Natural killer cell (primary cell): ENCODE data around the gene FREM1. TPM values are rescaled to one million over a fixed set of nuclear protein-coding genes. Genes with fewer than 3 reads are reported as not detected.

Source experiments
- ATAC-seq, 3 donors: fragments of 150-1000 bp in 2 of 3; fragments of 200-7000 bp in 1 of 3; cut with Tn5 transposase; 1 replicate in 1 of 3; 2 replicates in 2 of 3; pipeline ENCODE4 v1.10.0; 2021; ENCODE audit warnings: mild to moderate bottlenecking in 2 of 3, moderate library complexity in 2 of 3
- DNase-seq, 2 donors: peaks; one replicate each; pipeline versions ENCODE4 v3.0.0 to v3.0.0-alpha.2; 2013 to 2021; ENCODE audit warnings: mixed read lengths in 1 of 2
- H3K27ac ChIP-seq: one replicate; pipeline ENCODE4 v1.5.1; 2013; ENCODE audit warnings: mild to moderate bottlenecking, low read length
- H3K27me3 ChIP-seq: one replicate; pipeline ENCODE4 v1.6.1; 2013; ENCODE audit warnings: low read length; ENCODE audit not compliant: control insufficient read depth, insufficient read depth
- H3K36me3 ChIP-seq: one replicate; pipeline ENCODE4 v1.6.1; 2013; ENCODE audit warnings: low read length; ENCODE audit not compliant: control insufficient read depth, insufficient read depth
- H3K4me1 ChIP-seq: one replicate; pipeline ENCODE4 v1.6.1; 2013; ENCODE audit warnings: low read length; ENCODE audit not compliant: control insufficient read depth, insufficient read depth
- H3K4me3 ChIP-seq: one replicate; pipeline ENCODE4 v1.5.1; 2013; ENCODE audit warnings: low read length
- H3K9me3 ChIP-seq: one replicate; pipeline ENCODE4 v1.6.1; 2013; ENCODE audit warnings: low read length; ENCODE audit not compliant: control insufficient read depth, insufficient read depth
- H3K27ac Mint-ChIP-seq, 2 donors: one replicate each; pipeline ENCODE4 v1.8.0; 2022; ENCODE audit warnings: mild to moderate bottlenecking in 2 of 2, mixed read lengths in 2 of 2, moderate library complexity in 1 of 2
- H3K27me3 Mint-ChIP-seq, 2 donors: one replicate each; pipeline ENCODE4 v1.8.0; 2022; ENCODE audit warnings: low read depth in 2 of 2, mixed read lengths in 2 of 2
- H3K36me3 Mint-ChIP-seq: one replicate; pipeline ENCODE4 v1.8.0; 2022; ENCODE audit warnings: mixed read lengths
- H3K4me1 Mint-ChIP-seq, 2 donors: one replicate each; pipeline ENCODE4 v1.8.0; 2022; ENCODE audit warnings: mixed read lengths in 2 of 2
- H3K4me3 Mint-ChIP-seq: one replicate; pipeline ENCODE4 v1.8.0; 2022; ENCODE audit warnings: mild to moderate bottlenecking, moderate library complexity, mixed read lengths
- H3K9me3 Mint-ChIP-seq, 2 donors: one replicate each; pipeline ENCODE4 v1.8.0; 2022; ENCODE audit warnings: mixed read lengths in 2 of 2
- WGBS: methylation state at CpG from one replicate; pipeline ENCODE4 v1.1.7; 2013; ENCODE audit warnings: missing lambda C conversion rate; ENCODE audit not compliant: insufficient coverage; 5-methylcytosine and 5-hydroxymethylcytosine counted together
- intact Hi-C: fragments of 100-400 bp; cut with micrococcal nuclease; formaldehyde crosslinking; loops from one replicate; pipeline ENCODE4 v1.14.2; 2022
- total RNA-seq, 4 donors: library from RNA; stranded (reverse); fragments of 120-200 nt in 1 of 4; gene quantifications; one replicate each; pipeline versions ENCODE4 v1.2.3 to v1.2.4, GENCODE V29; 2013 to 2022
- TF ChIP-seq, protein P1 (sequence below): fragments of 200-600 bp; IDR thresholded peaks from one replicate; pipeline ENCODE4 v1.8.0; 2022; ENCODE audit warnings: antibody characterized with exemption

Gene FREM1
- total RNA-seq, 3 donors from 2014 or later (not counting 1 experiment from before 2014, with no cell fraction given) = 0.05 TPM; not detected in 2

DNA sequence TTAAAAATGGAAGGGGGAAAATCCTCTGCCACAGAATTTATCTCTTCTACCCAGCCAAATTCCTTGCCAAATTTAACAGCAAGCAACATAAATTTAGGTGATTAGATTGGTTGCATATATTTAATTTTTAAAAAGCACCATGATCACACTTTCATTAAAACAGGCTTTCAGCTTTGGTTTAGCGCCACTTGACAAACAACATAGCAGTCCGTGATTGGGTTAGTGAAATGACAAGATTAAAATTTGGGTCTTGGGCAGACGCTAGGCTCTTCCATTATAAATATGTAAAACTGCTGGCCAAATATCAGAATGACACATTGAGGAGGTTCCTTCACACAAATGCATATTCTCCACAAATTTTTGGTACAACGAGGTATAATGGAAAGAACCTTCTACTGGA lies 129.5 kb downstream of the FREM1 start:
- intact Hi-C loops = no loop called here
- no peaks in the 10 kb centered on the region for H3K9me3 ChIP-seq
- H3K4me1 ChIP-seq = no peaks in the 10 kb centered on the region
- TF ChIP-seq, protein P1, sequence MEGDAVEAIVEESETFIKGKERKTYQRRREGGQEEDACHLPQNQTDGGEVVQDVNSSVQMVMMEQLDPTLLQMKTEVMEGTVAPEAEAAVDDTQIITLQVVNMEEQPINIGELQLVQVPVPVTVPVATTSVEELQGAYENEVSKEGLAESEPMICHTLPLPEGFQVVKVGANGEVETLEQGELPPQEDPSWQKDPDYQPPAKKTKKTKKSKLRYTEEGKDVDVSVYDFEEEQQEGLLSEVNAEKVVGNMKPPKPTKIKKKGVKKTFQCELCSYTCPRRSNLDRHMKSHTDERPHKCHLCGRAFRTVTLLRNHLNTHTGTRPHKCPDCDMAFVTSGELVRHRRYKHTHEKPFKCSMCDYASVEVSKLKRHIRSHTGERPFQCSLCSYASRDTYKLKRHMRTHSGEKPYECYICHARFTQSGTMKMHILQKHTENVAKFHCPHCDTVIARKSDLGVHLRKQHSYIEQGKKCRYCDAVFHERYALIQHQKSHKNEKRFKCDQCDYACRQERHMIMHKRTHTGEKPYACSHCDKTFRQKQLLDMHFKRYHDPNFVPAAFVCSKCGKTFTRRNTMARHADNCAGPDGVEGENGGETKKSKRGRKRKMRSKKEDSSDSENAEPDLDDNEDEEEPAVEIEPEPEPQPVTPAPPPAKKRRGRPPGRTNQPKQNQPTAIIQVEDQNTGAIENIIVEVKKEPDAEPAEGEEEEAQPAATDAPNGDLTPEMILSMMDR = no peak
- DNase-seq = no peak
- Mint-ChIP-seq H3K27me3 (no peaks in the 10 kb centered on the region), H3K9me3 (no peaks in the 10 kb centered on the region), H3K36me3 (no peaks in the 10 kb centered on the region), H3K4me3 (no peak overlapping the region), H3K4me1 (no peaks in the 10 kb centered on the region), H3K27ac (no peak overlapping the region)
- no peaks in the 10 kb centered on the region for H3K27me3 ChIP-seq
- ATAC-seq = no peak
- WGBS = 84% methylated on average over 4 of the region's 4 CpGs
- H3K36me3 ChIP-seq = no peaks in the 10 kb centered on the region
- H3K4me3 ChIP-seq = no peak overlapping the region
- H3K27ac ChIP-seq = no peak overlapping the region

DNA sequence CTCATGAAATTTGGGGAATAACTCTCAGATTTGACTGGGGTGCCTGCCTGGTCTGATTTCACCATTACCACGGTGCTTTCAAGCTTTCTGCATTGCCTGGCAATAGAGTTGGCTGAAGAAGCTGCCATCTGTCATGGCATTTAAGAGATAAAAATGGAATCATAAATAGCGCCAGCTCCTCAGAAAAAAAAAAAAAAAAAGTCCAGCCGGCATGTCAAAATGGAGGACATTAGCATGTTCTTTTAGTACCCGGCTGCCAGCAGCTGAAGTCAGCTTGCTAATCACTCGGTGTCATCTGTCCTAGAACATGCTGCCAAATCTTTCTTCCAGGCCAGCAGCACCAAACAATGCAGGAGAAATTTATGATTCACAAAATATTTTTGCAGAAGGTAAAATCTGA lies 130.0 kb downstream of the FREM1 start:
- no peaks in the 10 kb centered on the region for H3K4me1 ChIP-seq
- no peaks in the 10 kb centered on the region for H3K27me3 Mint-ChIP-seq
- WGBS = 89% methylated on average over 5 of the region's 5 CpGs
- H3K4me3 ChIP-seq = no peak overlapping the region
- intact Hi-C loops = no loop called here
- no peaks in the 10 kb centered on the region for H3K27me3 ChIP-seq
- DNase-seq = no peak
- no peaks in the 10 kb centered on the region for H3K36me3 Mint-ChIP-seq
- H3K9me3 Mint-ChIP-seq = no peaks in the 10 kb centered on the region
- H3K4me3 Mint-ChIP-seq = no peak overlapping the region
- ATAC-seq = no peak
- TF ChIP-seq, protein P1 = no peak
- H3K27ac Mint-ChIP-seq = no peak overlapping the region
- H3K27ac ChIP-seq = no peak overlapping the region
- H3K9me3 ChIP-seq = no peaks in the 10 kb centered on the region
- no peaks in the 10 kb centered on the region for H3K4me1 Mint-ChIP-seq
- no peaks in the 10 kb centered on the region for H3K36me3 ChIP-seq

DNA sequence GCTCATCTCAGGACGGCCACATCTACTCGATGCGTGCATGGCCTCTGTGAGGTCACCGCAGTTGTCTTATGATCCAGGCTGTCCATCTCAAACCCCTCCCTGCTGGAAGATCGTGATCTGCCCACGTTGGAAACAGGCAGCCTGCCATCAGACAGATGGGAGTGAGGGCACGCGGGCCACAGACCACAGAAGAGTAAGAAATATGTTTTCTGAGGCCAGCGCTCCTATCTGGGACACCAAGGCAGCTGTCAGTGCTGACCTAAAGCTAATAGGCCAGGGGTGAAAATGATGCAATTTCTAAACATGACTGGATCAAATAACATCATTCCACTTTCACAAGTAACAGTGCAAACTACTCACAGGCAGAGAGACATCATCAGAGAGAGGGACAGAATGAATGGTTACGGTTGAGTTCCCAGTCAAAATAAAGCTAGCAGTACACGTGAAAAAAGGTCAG lies 130.6 kb downstream of the FREM1 start:
- Histone ChIP-seq H3K4me3 (no peak overlapping the region), H3K27me3 (no peaks in the 10 kb centered on the region), H3K9me3 (no peaks in the 10 kb centered on the region), H3K27ac (no peak overlapping the region), H3K4me1 (no peaks in the 10 kb centered on the region), H3K36me3 (no peaks in the 10 kb centered on the region)
- no peaks in the 10 kb centered on the region for H3K4me1 Mint-ChIP-seq
- intact Hi-C loops = no loop called here
- no peaks in the 10 kb centered on the region for H3K36me3 Mint-ChIP-seq
- H3K27me3 Mint-ChIP-seq = no peaks in the 10 kb centered on the region
- 89% methylated on average over 11 of the region's 11 CpGs for WGBS
- DNase-seq = no peak
- H3K27ac Mint-ChIP-seq = no peak overlapping the region
- TF ChIP-seq, protein P1 = no peak
- H3K4me3 Mint-ChIP-seq = no peak overlapping the region
- no peaks in the 10 kb centered on the region for H3K9me3 Mint-ChIP-seq
- no peak for ATAC-seq

DNA sequence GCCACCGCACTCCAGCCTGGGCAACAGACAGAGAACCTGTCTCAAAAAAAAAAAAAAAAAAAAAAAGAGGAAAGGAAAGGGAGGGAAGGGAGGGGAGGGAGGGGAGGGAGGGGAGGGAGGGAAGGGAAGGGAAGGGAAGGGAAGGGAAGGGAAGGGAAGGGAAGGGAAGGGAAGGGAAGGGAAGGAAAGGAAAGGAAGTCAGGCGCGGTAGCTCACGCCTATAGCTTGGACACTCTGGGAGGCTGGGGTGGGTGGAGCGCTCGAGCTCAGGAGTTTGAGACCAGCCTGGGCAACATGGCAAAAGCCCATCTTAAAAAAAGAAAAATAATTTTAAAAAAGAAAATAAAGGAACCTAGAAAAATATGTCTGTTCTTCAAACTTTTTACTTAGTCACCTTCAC lies 131.7 kb downstream of the FREM1 start:
- WGBS = no CpG with 5 or more reads among the region's 6 CpGs
- TF ChIP-seq, protein P1 = no peak
- Histone ChIP-seq H3K36me3 (no peaks in the 10 kb centered on the region), H3K4me1 (no peaks in the 10 kb centered on the region), H3K27me3 (no peaks in the 10 kb centered on the region), H3K9me3 (no peaks in the 10 kb centered on the region), H3K27ac (no peak overlapping the region), H3K4me3 (no peak overlapping the region)
- H3K27ac Mint-ChIP-seq = no peak overlapping the region
- no peaks in the 10 kb centered on the region for H3K27me3 Mint-ChIP-seq
- no peaks in the 10 kb centered on the region for H3K9me3 Mint-ChIP-seq
- DNase-seq (no peak), ATAC-seq (no peak)
- no peaks in the 10 kb centered on the region for H3K4me1 Mint-ChIP-seq
- intact Hi-C loops = no loop called here
- no peaks in the 10 kb centered on the region for H3K36me3 Mint-ChIP-seq
- H3K4me3 Mint-ChIP-seq = no peak overlapping the region
